ENCODE measurements around the gene LMBR1L. TPM values are rescaled to one million over a fixed set of nuclear protein-coding genes. Genes with fewer than 3 reads are reported as not detected.

Gene LMBR1L
- total and polyA plus RNA-seq, 10 of the 15 experiments (the other 5 are each of a cell fraction or from before 2014, with no cell fraction given) = 2.1 to 42.6 (median 20.0) TPM

- intact Hi-C loops (cut with micrococcal nuclease; ENCODE audit: unreplicated experiment) = no loop called here
- ATAC-seq = no peak
- H4K20me1 ChIP-seq (ENCODE audit: control insufficient read depth, insufficient read depth) = no peaks in the 10 kb centered on the region; the same call in 1 of the 2 replicates
- no peak overlapping the region for H3K4me3 ChIP-seq
- CTCF ChIA-PET = interaction anchor here (0.6 to 1.3 kb wide), 7 partner anchors 10 to 83 kb away, joined by 3 to 4 read pairs (median 3); partner anchors contain the start of gene LMBR1L
- no peak for FAIRE-seq
- H3K4me2 ChIP-seq (ENCODE audit: control insufficient read depth, insufficient read depth) = no peak overlapping the region
- no peaks in the 10 kb centered on the region for H3K27me3 ChIP-seq (replicated peaks in 1 of 2; ENCODE audit: control insufficient read depth in 2 of 2, insufficient read depth in 2 of 2, low read length in 1 of 2)
- no peak overlapping the region for H2AFZ ChIP-seq (ENCODE audit: control insufficient read depth, low read depth, low read length)
- H3K4me1 ChIP-seq (ENCODE audit: control insufficient read depth, insufficient read depth, low read length) = peaks cover 5% of the 10 kb centered on the region; the same call in 1 of the 2 replicates
- in situ Hi-C loops (cut with MboI) = no loop called here
- no peak for DNase-seq (ENCODE audit: low read depth, low spot score)
- SMC1A ChIA-PET (ENCODE audit: uncharacterized antibody, unreplicated experiment) = interaction anchor here (1.0 to 1.2 kb wide), 3 partner anchors 11 to 192 kb away, joined by 3 to 5 read pairs (median 4); partner anchors contain the start of gene LMBR1L
- H3K9me3 ChIP-seq (replicated peaks; ENCODE audit: control insufficient read depth, insufficient read depth, low read length) = no peaks in the 10 kb centered on the region
- H3K9ac ChIP-seq (ENCODE audit: control insufficient read depth, insufficient read depth, low read length) = no peak overlapping the region
- H3K27ac ChIP-seq (ENCODE audit: control insufficient read depth, insufficient read depth) = no peak overlapping the region
- RAD21 ChIA-PET (ENCODE audit: unreplicated experiment) = no interaction called here
- H3K36me3 ChIP-seq (ENCODE audit: control insufficient read depth in 2 of 2, insufficient read depth in 2 of 2, low read length in 1 of 2) = peaks cover 4 to 24% of the 10 kb centered on the region in 2 experiments
- no TSS peak for BruUV-seq (replicated peaks)
- peaks cover 30% of the 10 kb centered on the region for H3K79me2 ChIP-seq (ENCODE audit: control insufficient read depth, insufficient read depth, low read length)
- POLR2A ChIA-PET = no interaction called here
- 56% methylated on average over 4 of the region's 4 CpGs for WGBS (ENCODE audit: insufficient coverage, insufficient replicate concordance, low lambda C conversion rate, missing lambda C conversion rate)
- TF ChIP-seq, protein P1, sequence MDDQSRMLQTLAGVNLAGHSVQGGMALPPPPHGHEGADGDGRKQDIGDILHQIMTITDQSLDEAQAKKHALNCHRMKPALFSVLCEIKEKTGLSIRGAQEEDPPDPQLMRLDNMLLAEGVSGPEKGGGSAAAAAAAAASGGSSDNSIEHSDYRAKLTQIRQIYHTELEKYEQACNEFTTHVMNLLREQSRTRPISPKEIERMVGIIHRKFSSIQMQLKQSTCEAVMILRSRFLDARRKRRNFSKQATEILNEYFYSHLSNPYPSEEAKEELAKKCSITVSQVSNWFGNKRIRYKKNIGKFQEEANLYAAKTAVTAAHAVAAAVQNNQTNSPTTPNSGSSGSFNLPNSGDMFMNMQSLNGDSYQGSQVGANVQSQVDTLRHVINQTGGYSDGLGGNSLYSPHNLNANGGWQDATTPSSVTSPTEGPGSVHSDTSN (IDR thresholded peaks at IDR 0.05; ENCODE audit: insufficient replicate concordance, low read depth, low read length) = no peak
- TF ChIP-seq HDGF (IDR thresholded peaks at IDR 0.05) (no peak), POLR2A (IDR thresholded peaks at IDR 0.05; ENCODE audit: low read depth, low read length) (peak; percentile 70), BMI1 (IDR thresholded peaks at IDR 0.05; ENCODE audit: borderline replicate concordance) (peak; percentile 58; the same call in 1 of the 2 replicates), MTA3 (IDR thresholded peaks at IDR 0.05; ENCODE audit: borderline replicate concordance, low read length) (peak; percentile 98), IKZF1 (conservative IDR thresholded peaks at IDR 0.05) (no peak), JUND (IDR thresholded peaks at IDR 0.05; ENCODE audit: low read depth, low read length) (no peak), GABPA (IDR thresholded peaks at IDR 0.05; ENCODE audit: low read depth) (0 out of 2 replicates have a peak, but pooled peaks have one; percentile 23), MXI1 (IDR thresholded peaks at IDR 0.05; ENCODE audit: low read depth, low read length) (no peak), SRF (IDR thresholded peaks at IDR 0.05; ENCODE audit: low read depth in 2 of 2, low read length in 2 of 2) (no peak), POU2F2 (IDR thresholded peaks at IDR 0.05; ENCODE audit: borderline replicate concordance, low read depth, low read length) (0 out of 3 replicates have a peak, but pooled peaks have one; percentile 16), STAT3 (IDR thresholded peaks at IDR 0.05; ENCODE audit: low read depth, low read length) (no peak)
- TF ChIP-seq, protein P2, sequence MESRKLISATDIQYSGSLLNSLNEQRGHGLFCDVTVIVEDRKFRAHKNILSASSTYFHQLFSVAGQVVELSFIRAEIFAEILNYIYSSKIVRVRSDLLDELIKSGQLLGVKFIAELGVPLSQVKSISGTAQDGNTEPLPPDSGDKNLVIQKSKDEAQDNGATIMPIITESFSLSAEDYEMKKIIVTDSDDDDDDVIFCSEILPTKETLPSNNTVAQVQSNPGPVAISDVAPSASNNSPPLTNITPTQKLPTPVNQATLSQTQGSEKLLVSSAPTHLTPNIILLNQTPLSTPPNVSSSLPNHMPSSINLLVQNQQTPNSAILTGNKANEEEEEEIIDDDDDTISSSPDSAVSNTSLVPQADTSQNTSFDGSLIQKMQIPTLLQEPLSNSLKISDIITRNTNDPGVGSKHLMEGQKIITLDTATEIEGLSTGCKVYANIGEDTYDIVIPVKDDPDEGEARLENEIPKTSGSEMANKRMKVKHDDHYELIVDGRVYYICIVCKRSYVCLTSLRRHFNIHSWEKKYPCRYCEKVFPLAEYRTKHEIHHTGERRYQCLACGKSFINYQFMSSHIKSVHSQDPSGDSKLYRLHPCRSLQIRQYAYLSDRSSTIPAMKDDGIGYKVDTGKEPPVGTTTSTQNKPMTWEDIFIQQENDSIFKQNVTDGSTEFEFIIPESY (IDR thresholded peaks at IDR 0.05) = no peak
- TF ChIP-seq, protein P3, sequence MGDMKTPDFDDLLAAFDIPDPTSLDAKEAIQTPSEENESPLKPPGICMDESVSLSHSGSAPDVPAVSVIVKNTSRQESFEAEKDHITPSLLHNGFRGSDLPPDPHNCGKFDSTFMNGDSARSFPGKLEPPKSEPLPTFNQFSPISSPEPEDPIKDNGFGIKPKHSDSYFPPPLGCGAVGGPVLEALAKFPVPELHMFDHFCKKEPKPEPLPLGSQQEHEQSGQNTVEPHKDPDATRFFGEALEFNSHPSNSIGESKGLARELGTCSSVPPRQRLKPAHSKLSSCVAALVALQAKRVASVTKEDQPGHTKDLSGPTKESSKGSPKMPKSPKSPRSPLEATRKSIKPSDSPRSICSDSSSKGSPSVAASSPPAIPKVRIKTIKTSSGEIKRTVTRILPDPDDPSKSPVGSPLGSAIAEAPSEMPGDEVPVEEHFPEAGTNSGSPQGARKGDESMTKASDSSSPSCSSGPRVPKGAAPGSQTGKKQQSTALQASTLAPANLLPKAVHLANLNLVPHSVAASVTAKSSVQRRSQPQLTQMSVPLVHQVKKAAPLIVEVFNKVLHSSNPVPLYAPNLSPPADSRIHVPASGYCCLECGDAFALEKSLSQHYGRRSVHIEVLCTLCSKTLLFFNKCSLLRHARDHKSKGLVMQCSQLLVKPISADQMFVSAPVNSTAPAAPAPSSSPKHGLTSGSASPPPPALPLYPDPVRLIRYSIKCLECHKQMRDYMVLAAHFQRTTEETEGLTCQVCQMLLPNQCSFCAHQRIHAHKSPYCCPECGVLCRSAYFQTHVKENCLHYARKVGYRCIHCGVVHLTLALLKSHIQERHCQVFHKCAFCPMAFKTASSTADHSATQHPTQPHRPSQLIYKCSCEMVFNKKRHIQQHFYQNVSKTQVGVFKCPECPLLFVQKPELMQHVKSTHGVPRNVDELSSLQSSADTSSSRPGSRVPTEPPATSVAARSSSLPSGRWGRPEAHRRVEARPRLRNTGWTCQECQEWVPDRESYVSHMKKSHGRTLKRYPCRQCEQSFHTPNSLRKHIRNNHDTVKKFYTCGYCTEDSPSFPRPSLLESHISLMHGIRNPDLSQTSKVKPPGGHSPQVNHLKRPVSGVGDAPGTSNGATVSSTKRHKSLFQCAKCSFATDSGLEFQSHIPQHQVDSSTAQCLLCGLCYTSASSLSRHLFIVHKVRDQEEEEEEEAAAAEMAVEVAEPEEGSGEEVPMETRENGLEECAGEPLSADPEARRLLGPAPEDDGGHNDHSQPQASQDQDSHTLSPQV (IDR thresholded peaks at IDR 0.05) = no peak
Measured at GRCh38 chr12:49126852-49127763, 16.5 kb upstream of the LMBR1L start.

Measured in GM12878 (cell line).